Iris pigment epithelial cell (primary cell): ENCODE data around the gene SLC8A2.
A peak's percentile ranks its signal among the peaks of the same experiment; 100 is the strongest.
"Not testable (repeated sequence)": the region's sequence is repeated elsewhere in the genome, so short reads cannot be mapped to it uniquely, and the experiment has no call there.

Experiments used
- DNase-seq: peaks from one replicate; pipeline ENCODE4 v3.0.0-alpha.2; 2011; ENCODE audit warnings: low read depth

The SLC8A2 gene

GRCh38 chr19:47487551-47488515, 16.1 kb upstream of the SLC8A2 start:
- no peak for DNase-seq

- DNase-seq, result no peak
Observed at GRCh38 chr19:47486900-47487299, 15.2 kb upstream of the SLC8A2 start.

DNA sequence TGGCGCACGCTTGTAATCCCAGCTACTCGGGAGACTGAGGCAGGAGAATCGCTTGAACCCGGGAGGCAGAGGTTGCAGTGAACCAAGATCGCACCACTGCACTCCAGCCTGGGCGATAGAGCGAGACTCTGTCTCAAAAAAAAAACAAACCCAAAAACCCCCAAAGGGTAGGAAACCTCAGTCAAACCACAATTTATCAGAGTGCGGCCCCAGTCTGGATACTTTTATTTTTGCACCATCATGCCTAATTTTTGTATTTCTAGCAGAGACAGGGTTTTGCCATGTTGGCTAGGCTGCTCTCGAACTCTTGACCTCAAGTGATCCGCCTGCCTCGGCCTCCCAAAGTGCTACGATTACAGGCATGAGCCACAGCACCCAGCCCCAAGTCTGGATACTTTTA, 14.5 kb upstream of the SLC8A2 start:
- DNase-seq, result not testable (repeated sequence)

DNA sequence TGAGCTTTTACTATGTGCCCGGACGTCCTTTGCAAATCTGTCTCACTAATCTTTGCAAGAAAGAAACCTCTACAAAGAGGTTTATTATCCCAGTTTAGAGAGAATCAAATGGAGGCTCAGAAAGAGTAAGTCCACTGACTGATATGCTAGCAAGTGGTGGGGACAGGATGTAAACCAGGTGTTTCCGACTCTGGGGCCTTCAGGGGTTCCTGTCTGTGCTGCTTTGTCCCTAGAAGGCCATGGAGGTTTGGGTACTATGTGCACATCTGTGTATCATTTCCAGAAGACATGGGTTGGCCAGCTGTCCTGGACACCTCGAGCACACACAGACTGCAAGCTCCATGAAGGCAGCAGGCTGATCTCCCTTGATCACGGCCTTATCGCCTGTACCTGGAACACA, 13.5 kb upstream of the SLC8A2 start:
- no peak for DNase-seq

GRCh38 chr19:47483800-47484690, 12.4 kb upstream of the SLC8A2 start, which contains the start of gene KPTN:
Gene KPTN, minus strand, starts transcription at chr19:47484219. Its CDS starts 59 bp downstream, at chr19:47484160.
- DNase-seq, result peak; percentile 90

- DNase-seq, result no peak
Observed at GRCh38 chr19:47483200-47483599, 11.5 kb upstream of the SLC8A2 start.

- DNase-seq, result no peak
Observed at GRCh38 chr19:47481460-47482052, 9.9 kb upstream of the SLC8A2 start.

- no peak for DNase-seq
Observed at GRCh38 chr19:47480658-47481057, 9.0 kb upstream of the SLC8A2 start.

DNA sequence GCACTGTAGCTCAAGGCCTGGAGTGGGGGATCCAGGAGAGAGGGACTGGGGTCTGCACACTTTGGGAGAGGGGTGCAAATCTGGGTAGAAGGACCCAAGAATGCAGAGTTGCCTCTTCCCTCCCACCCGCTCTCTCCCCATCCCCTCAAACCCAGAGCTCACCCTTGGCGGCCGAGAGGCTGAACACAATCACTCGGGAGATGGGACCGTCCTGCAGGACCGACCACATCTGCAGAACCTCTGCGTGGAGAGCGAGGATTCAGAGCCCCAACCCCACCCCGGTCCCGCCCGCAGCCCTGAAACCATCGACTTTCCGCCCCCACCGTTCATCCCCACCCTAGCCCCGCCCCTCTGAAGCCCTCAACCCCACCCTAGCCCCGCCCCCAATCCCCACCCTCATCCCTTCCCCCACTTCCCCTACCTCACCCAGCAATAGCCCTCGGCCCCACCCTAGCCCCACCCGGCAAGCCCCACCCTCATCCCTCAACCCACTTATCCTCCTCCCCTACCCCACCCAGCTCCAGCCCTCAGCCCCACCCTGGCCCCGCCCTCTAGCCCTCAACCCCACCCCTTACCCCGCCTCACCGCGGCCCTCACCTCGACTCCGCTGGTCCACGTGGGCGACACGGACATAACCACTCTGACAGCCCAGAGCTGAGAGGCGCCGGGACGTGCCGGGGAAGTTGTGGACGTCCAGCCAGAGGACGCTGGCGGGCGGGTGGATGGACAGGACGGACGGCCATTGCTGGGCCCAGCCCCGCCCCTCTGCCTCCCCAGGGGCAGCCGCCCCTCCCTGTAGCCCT, 8.2 kb upstream of the SLC8A2 start:
- peak; percentile 40 for DNase-seq

GRCh38 chr19:47476438-47476972, 4.8 kb upstream of the SLC8A2 start:
- DNase-seq, result no peak

- DNase-seq, result no peak
Observed at GRCh38 chr19:47475465-47475864, 3.8 kb upstream of the SLC8A2 start.

- DNase-seq, result no peak
Observed at GRCh38 chr19:47473336-47473735, 1.6 kb upstream of the SLC8A2 start.

- no peak for DNase-seq
Observed at GRCh38 chr19:47471381-47471732, 336 bp downstream of the SLC8A2 start.

DNA sequence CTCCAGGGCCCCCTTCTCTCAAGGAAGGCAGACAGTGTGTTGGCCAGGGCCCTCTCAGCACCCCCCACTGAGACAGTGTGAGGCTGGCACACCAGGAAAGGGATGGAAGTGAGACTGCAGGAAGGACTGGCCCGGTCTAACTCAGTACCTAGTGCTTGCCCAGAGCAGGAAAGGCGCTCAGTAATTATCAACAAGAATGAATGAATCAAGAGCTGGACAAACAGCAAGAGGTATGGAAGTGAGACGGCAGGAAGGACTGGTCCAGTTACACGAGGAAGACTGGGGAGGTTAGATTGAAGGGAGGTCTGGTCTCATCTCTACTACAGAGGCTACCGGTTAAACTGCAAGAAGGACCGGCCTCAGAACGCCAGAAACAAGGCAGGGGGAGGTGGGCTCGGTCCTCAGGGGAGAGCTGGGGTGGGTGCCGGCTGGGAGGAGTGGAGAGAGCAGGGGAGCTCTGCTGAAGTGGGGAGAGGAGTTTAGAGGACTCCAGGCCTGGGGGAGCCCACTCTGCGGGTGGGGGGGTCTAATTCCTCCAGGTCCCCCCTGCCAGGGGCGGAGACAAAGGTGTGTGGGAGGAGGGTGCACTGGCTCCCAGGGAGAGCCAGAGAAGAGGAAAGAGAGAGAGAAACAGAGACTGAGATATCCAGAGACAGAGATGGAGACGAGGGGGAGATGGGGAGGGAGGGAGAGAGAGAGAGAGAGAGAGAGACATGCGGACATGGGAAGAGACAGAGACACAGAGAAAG, 1.1 kb downstream of the SLC8A2 start:
- no peak for DNase-seq

DNA sequence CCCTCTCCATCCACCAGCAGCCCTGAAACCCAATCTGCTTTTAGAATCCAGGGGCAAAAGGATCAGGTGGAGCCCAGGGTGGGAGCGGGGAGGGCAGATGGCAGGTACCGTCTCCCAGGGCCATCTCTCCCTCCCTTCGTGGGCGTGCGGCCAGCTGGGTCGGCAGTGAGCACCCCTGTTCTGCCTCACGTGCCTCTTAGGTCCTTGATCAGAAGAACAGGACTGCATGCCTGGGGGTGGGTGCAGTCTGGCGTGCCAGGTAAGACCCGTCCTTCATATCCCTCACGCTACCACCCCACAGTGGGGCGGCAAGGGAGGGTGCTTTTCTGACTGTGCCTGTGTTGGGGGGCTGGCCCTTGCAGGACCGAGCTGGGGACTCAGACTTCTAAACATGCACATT, 2.0 kb downstream of the SLC8A2 start:
- no peak for DNase-seq

DNA sequence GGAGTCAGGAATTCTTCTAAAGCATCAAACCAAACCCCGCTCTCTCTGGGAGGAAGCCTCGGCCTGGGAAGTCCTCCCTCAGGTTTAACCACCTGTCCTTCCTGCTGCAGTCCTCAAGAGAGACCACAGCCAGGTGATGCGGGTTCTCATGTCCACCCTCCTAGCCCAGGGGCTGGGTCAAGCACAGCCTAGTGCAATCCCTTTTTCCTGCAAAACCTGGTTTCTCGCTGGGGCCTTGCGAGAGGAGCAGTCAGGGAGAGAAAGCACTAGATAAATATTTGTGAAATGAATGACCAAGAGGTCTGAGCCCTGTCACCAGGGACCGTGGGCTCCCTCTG, 2.4 kb downstream of the SLC8A2 start:
- DNase-seq, result no peak

- no peak for DNase-seq
Observed at GRCh38 chr19:47467914-47468313, 3.8 kb downstream of the SLC8A2 start.

DNA sequence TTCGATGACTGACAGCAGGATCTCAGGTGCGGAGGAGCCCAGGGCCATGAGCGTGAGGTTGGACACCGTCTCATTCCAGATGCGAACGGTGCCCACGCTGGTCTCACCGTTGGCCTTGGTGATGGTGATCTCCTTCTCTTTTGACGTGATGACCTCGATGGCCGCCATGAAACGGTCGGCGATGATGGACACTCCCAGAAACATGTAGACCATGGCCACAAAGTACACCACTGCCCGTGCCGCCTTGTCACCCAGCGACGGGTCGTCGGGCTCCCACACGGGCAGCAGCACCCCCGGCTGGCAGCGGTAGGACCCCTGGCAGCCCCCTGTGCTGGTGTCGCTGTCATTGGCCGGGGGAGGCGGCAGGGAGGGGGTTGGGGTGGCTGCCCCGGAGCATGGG, 5.7 kb downstream of the SLC8A2 start:
- DNase-seq, result no peak

DNA sequence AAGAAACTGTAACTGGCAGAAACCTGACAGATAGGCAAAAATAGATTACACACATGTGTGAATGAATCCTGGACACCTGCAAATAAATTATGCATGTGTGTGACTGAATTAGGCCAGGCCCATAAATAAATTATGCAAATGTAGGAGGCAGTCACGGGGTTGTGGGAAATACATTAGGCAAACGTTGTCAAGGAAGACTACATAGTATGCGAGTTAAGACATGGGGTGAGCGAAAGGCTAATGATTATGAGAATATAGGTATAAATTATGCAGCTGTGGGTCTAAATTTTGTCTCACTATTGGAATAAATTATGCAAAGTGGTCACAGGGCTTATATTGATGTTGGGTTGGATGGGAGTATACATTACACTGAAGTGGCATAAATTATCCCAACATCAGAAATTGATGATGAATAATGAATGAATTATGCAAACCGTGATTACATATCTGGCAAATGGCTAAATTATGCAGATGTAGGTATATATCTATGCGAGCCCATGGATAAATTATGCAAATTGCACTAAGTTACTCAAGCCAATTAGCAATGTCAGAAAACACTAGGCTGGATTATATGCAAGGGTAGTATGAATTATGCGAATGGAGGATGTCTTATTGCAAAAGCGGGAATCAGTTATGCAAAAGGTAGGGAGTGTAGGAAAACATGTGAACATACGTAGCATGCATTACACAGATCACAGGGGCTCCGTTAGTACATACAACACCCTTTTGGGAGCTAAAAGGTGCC, 6.8 kb downstream of the SLC8A2 start:
- DNase-seq, result no peak

GRCh38 chr19:47461876-47462275, 9.8 kb downstream of the SLC8A2 start:
- DNase-seq, result no peak
